GM10847 (cell line): ENCODE data around the gene TRIM44.

ENCODE experiments used
- POLR2A ChIP-seq: IDR thresholded peaks from 2 replicates; pipeline ENCODE4 v1.6.1; 2011; ENCODE audit not compliant: insufficient read length; ENCODE audit errors: extremely low read depth

Gene TRIM44

GRCh38 chr11:35748644-35749043 lies 86.1 kb downstream of the TRIM44 start:
- TF ChIP-seq POLR2A: no peak

GRCh38 chr11:35750315-35750714 lies 87.7 kb downstream of the TRIM44 start:
- TF ChIP-seq POLR2A: no peak

GRCh38 chr11:35750981-35751663 lies 88.5 kb downstream of the TRIM44 start:
- TF ChIP-seq POLR2A: no peak

GRCh38 chr11:35751664-35752061 lies 89.1 kb downstream of the TRIM44 start:
- no peak for TF ChIP-seq POLR2A

GRCh38 chr11:35752115-35752514 lies 89.5 kb downstream of the TRIM44 start:
- TF ChIP-seq POLR2A: no peak

- TF ChIP-seq POLR2A: no peak
Observed at GRCh38 chr11:35761899-35762298, 99.3 kb downstream of the TRIM44 start.

GRCh38 chr11:35763301-35763700 lies 100.7 kb downstream of the TRIM44 start:
- no peak for TF ChIP-seq POLR2A

- TF ChIP-seq POLR2A: no peak
Observed at GRCh38 chr11:35763765-35764164, 101.2 kb downstream of the TRIM44 start.

- no peak for TF ChIP-seq POLR2A
Observed at GRCh38 chr11:35764417-35764816, 101.8 kb downstream of the TRIM44 start.

GRCh38 chr11:35765211-35765610 lies 102.6 kb downstream of the TRIM44 start:
- TF ChIP-seq POLR2A: no peak

GRCh38 chr11:35766651-35767050 lies 104.1 kb downstream of the TRIM44 start:
- TF ChIP-seq POLR2A: no peak

GRCh38 chr11:35771722-35772121 lies 109.1 kb downstream of the TRIM44 start:
- TF ChIP-seq POLR2A: no peak

- no peak for TF ChIP-seq POLR2A
Observed at GRCh38 chr11:35779409-35779808, 116.8 kb downstream of the TRIM44 start.

- TF ChIP-seq POLR2A: no peak
Observed at GRCh38 chr11:35780951-35781860, 118.6 kb downstream of the TRIM44 start.

GRCh38 chr11:35781861-35782470 lies 119.4 kb downstream of the TRIM44 start:
- TF ChIP-seq POLR2A: no peak

GRCh38 chr11:35783809-35784208 lies 121.2 kb downstream of the TRIM44 start:
- no peak for TF ChIP-seq POLR2A
